MM.1S (cell line): Measurements from ENCODE around the gene ERC2.

Experiments
- DNase-seq: peaks from one replicate; pipeline ENCODE4 v3.0.0-alpha.2; 2015
- H2AFZ ChIP-seq: fragments of 300-600 bp; sonication (generic); 2 replicates; pipeline ENCODE4 v1.6.0; 2016; ENCODE audit warnings: antibody characterized with exemption, low read length
- H3F3A ChIP-seq: fragments of 300-600 bp; sonication (generic); 2 replicates; pipeline ENCODE4 v1.6.1; 2016; ENCODE audit warnings: mild to moderate bottlenecking, antibody characterized with exemption, low read length, moderate library complexity, mixed read lengths; ENCODE audit not compliant: insufficient read depth
- H3K27ac ChIP-seq: fragments of 300-600 bp; sonication (generic); 2 replicates; pipeline ENCODE4 v1.5.1; 2016; ENCODE audit warnings: mild to moderate bottlenecking, low read length
- H3K27me3 ChIP-seq: fragments of 300-600 bp; sonication (generic); replicated peaks from 2 replicates; pipeline ENCODE4 v1.6.0; 2016; ENCODE audit warnings: low read length; ENCODE audit not compliant: insufficient read depth
- H3K36me3 ChIP-seq: fragments of 300-600 bp; sonication (generic); replicated peaks from 2 replicates; pipeline ENCODE4 v1.6.1; 2016; ENCODE audit warnings: mild to moderate bottlenecking, low read length, mixed read lengths; ENCODE audit not compliant: insufficient read depth
- H3K4me1 ChIP-seq: fragments of 300-600 bp; sonication (generic); 2 replicates; pipeline ENCODE4 v1.6.1; 2016; ENCODE audit warnings: low read length, mixed read lengths
- H3K4me2 ChIP-seq: fragments of 300-600 bp; sonication (generic); 2 replicates; pipeline ENCODE4 v1.6.0; 2016; ENCODE audit warnings: low read depth, low read length
- H3K4me3 ChIP-seq: fragments of 300-600 bp; sonication (generic); 2 replicates; pipeline ENCODE4 v1.5.1; 2016; ENCODE audit warnings: low read length, mixed read lengths
- H3K79me2 ChIP-seq: fragments of 300-600 bp; sonication (generic); 2 replicates; pipeline ENCODE4 v1.6.1; 2016; ENCODE audit warnings: mixed run types, low read length, mixed read lengths
- H3K9ac ChIP-seq: fragments of 300-600 bp; sonication (generic); 2 replicates; pipeline ENCODE4 v1.6.1; 2016; ENCODE audit warnings: low read length, mixed read lengths
- H3K9me2 ChIP-seq: fragments of 300-600 bp; sonication (generic); replicated peaks from 2 replicates; pipeline ENCODE4 v1.6.1; 2016; ENCODE audit warnings: mild to moderate bottlenecking, low read length, mixed read lengths; ENCODE audit not compliant: insufficient read depth
- H3K9me3 ChIP-seq: fragments of 300-600 bp; sonication (generic); replicated peaks from 2 replicates; pipeline ENCODE4 v1.6.1; 2016; ENCODE audit warnings: mild to moderate bottlenecking, low read length, mixed read lengths; ENCODE audit not compliant: insufficient read depth
- H4K20me1 ChIP-seq: fragments of 300-600 bp; sonication (generic); 2 replicates; pipeline ENCODE4 v1.6.1; 2016; ENCODE audit warnings: mild to moderate bottlenecking, low read length, moderate library complexity, mixed read lengths; ENCODE audit not compliant: insufficient read depth
- CTCF ChIP-seq: fragments of 300-600 bp; sonication (generic); IDR thresholded peaks from 2 replicates; pipeline ENCODE4 v1.5.1; 2016; ENCODE audit warnings: antibody characterized with exemption, low read length, mixed read lengths
- EZH2 ChIP-seq: fragments of 300-600 bp; sonication (generic); optimal IDR thresholded peaks from 2 replicates; pipeline ENCODE3; 2017; ENCODE audit warnings: low read depth, mild to moderate bottlenecking, antibody characterized with exemption, low read length, mixed read lengths
- EZH2phosphoT487 ChIP-seq: fragments of 300-600 bp; sonication (generic); IDR thresholded peaks from 2 replicates; pipeline ENCODE4 v1.6.1; 2018; ENCODE audit warnings: antibody characterized with exemption, low read length

ERC2 gene

GRCh38 chr3:55521738-55522421 lies 946.4 kb downstream of the ERC2 start:
- H3K79me2 ChIP-seq: no peaks in the 10 kb centered on the region
- no peak overlapping the region for H3K27ac ChIP-seq
- no peak overlapping the region for H2AFZ ChIP-seq
- no peaks in the 10 kb centered on the region for H3F3A ChIP-seq
- no peak overlapping the region for H3K9ac ChIP-seq
- no peak overlapping the region for H3K4me2 ChIP-seq
- H3K4me1 ChIP-seq: no peaks in the 10 kb centered on the region
- no peaks in the 10 kb centered on the region for H3K36me3 ChIP-seq
- H3K9me3 ChIP-seq: no peaks in the 10 kb centered on the region
- H3K27me3 ChIP-seq: no peaks in the 10 kb centered on the region
- no peaks in the 10 kb centered on the region for H3K9me2 ChIP-seq
- TF ChIP-seq EZH2 (no peak), CTCF (no peak), EZH2phosphoT487 (no peak)
- no peaks in the 10 kb centered on the region for H4K20me1 ChIP-seq
- no peak overlapping the region for H3K4me3 ChIP-seq
- peak; percentile 36 for DNase-seq

- Histone ChIP-seq H3K4me2 (no peak overlapping the region), H3F3A (no peaks in the 10 kb centered on the region), H3K79me2 (no peaks in the 10 kb centered on the region), H3K27ac (no peak overlapping the region), H2AFZ (no peak overlapping the region), H3K9ac (no peak overlapping the region), H3K4me1 (no peaks in the 10 kb centered on the region), H3K27me3 (no peaks in the 10 kb centered on the region), H3K4me3 (no peak overlapping the region), H3K9me2 (no peaks in the 10 kb centered on the region), H4K20me1 (no peaks in the 10 kb centered on the region), H3K36me3 (no peaks in the 10 kb centered on the region), H3K9me3 (no peaks in the 10 kb centered on the region)
- TF ChIP-seq CTCF (no peak), EZH2 (no peak), EZH2phosphoT487 (no peak)
- no peak for DNase-seq
Observed at GRCh38 chr3:55521064-55521737, 947.1 kb downstream of the ERC2 start.

- Histone ChIP-seq H3K9me2 (no peaks in the 10 kb centered on the region), H3K9ac (no peak overlapping the region), H3K79me2 (no peaks in the 10 kb centered on the region), H2AFZ (no peak overlapping the region), H3K4me3 (no peak overlapping the region), H4K20me1 (no peaks in the 10 kb centered on the region), H3K9me3 (no peaks in the 10 kb centered on the region), H3K27ac (no peak overlapping the region), H3K4me1 (no peaks in the 10 kb centered on the region), H3F3A (no peaks in the 10 kb centered on the region), H3K4me2 (no peak overlapping the region), H3K36me3 (no peaks in the 10 kb centered on the region), H3K27me3 (no peaks in the 10 kb centered on the region)
- DNase-seq: no peak
- TF ChIP-seq EZH2 (no peak), EZH2phosphoT487 (no peak), CTCF (no peak)
Observed at GRCh38 chr3:55519019-55519418, 949.2 kb downstream of the ERC2 start.
